ENCODE measurements around the gene GEMIN4. TPM values are rescaled to one million over a fixed set of nuclear protein-coding genes. Genes with fewer than 3 reads are reported as not detected.
"Not testable (repeated sequence)": the region's sequence is repeated elsewhere in the genome, so short reads cannot be mapped to it uniquely, and the experiment has no call there.

Gene GEMIN4
- total RNA-seq, 2 experiments from 2014 or later = 68.7 to 69.3 TPM

GRCh38 chr17:789160-789840 is 37.2 kb upstream of the GEMIN4 start:
- no peak for DNase-seq
- no peaks in the 10 kb centered on the region for H3K27me3 Mint-ChIP-seq
- H3K9me3 Mint-ChIP-seq = no peaks in the 10 kb centered on the region
- H3K4me3 Mint-ChIP-seq = no peak overlapping the region
- H3K4me1 Mint-ChIP-seq = peaks cover 14% of the 10 kb centered on the region
- H3K27ac Mint-ChIP-seq = no peak overlapping the region
- peaks cover 17% of the 10 kb centered on the region for H3K36me3 Mint-ChIP-seq

GRCh38 chr17:788551-788950 is 36.5 kb upstream of the GEMIN4 start:
- Mint-ChIP-seq H3K36me3 (peaks cover 22% of the 10 kb centered on the region), H3K4me1 (peaks cover 21% of the 10 kb centered on the region), H3K9me3 (no peaks in the 10 kb centered on the region), H3K27ac (no peak overlapping the region), H3K4me3 (no peak overlapping the region), H3K27me3 (no peaks in the 10 kb centered on the region)
- DNase-seq = no peak

- no peaks in the 10 kb centered on the region for H3K9me3 Mint-ChIP-seq
- H3K4me3 Mint-ChIP-seq = no peak overlapping the region
- no peaks in the 10 kb centered on the region for H3K27me3 Mint-ChIP-seq
- H3K4me1 Mint-ChIP-seq = peaks cover 27% of the 10 kb centered on the region
- DNase-seq = no peak
- peaks cover 27% of the 10 kb centered on the region for H3K36me3 Mint-ChIP-seq
- no peak overlapping the region for H3K27ac Mint-ChIP-seq
These were observed 35.7 kb upstream of the GEMIN4 start for GRCh38 chr17:787641-788221.

- peaks cover 20% of the 10 kb centered on the region for H3K36me3 Mint-ChIP-seq
These were observed 33.8 kb upstream of the GEMIN4 start for GRCh38 chr17:785901-786300.

GRCh38 chr17:784143-784542 is 32.1 kb upstream of the GEMIN4 start:
- H3K27me3 Mint-ChIP-seq = no peaks in the 10 kb centered on the region
- peaks cover 20% of the 10 kb centered on the region for H3K36me3 Mint-ChIP-seq
- H3K4me3 Mint-ChIP-seq = peak overlapping the region; percentile 96
- H3K27ac Mint-ChIP-seq = peak overlapping the region; percentile 17
- no peaks in the 10 kb centered on the region for H3K9me3 Mint-ChIP-seq
- H3K4me1 Mint-ChIP-seq = peaks cover 34% of the 10 kb centered on the region
- no peak for DNase-seq

More at GRCh38 chr17:785901-786300, 33.8 kb upstream of the GEMIN4 start:
- H3K27ac Mint-ChIP-seq, DNase-seq, H3K27me3 Mint-ChIP-seq, H3K9me3 Mint-ChIP-seq, H3K4me3 Mint-ChIP-seq: not testable (repeated sequence)
- H3K4me1 Mint-ChIP-seq = peaks cover 30% of the 10 kb centered on the region

- peak within 1 kb of the TSS; percentile 97 for H3K27ac Mint-ChIP-seq
- peak; percentile 95 for DNase-seq
- peak within 1 kb of the TSS; percentile 96 for H3K4me3 Mint-ChIP-seq
- peaks cover 40% of the 10 kb centered on the region for H3K4me1 Mint-ChIP-seq
- H3K9me3 Mint-ChIP-seq = no peaks in the 10 kb centered on the region
- H3K27me3 Mint-ChIP-seq = no peaks in the 10 kb centered on the region
- H3K36me3 Mint-ChIP-seq = peaks cover 18% of the 10 kb centered on the region
These were observed 30.0 kb upstream of the GEMIN4 start, which contains the start of the genes GLOD4 and MRM3 for GRCh38 chr17:781805-782731. TSS of gene GLOD4 (minus strand) at chr17:782280. CDS start at chr17:782255, 25 bp downstream. TSS of gene MRM3 (plus strand) at chr17:782353. CDS start at chr17:782379, 26 bp downstream.

- Mint-ChIP-seq H3K27me3 (no peaks in the 10 kb centered on the region), H3K27ac (no peak overlapping the region), H3K4me1 (peaks cover 36% of the 10 kb centered on the region), H3K36me3 (peaks cover 37% of the 10 kb centered on the region), H3K4me3 (no peak overlapping the region), H3K9me3 (no peaks in the 10 kb centered on the region)
- no peak for DNase-seq
These were observed 26.0 kb upstream of the GEMIN4 start for GRCh38 chr17:778096-778495.

GRCh38 chr17:774313-774584 is 22.2 kb upstream of the GEMIN4 start:
- Mint-ChIP-seq H3K4me1 (peaks cover 31% of the 10 kb centered on the region), H3K27ac (peak overlapping the region; percentile 86), H3K27me3 (no peaks in the 10 kb centered on the region), H3K4me3 (peak overlapping the region; percentile 5), H3K9me3 (no peaks in the 10 kb centered on the region), H3K36me3 (peaks cover 47% of the 10 kb centered on the region)
- no peak for DNase-seq

GRCh38 chr17:773467-774312 is 21.6 kb upstream of the GEMIN4 start:
- Mint-ChIP-seq H3K4me1 (peaks cover 29% of the 10 kb centered on the region), H3K36me3 (peaks cover 51% of the 10 kb centered on the region), H3K9me3 (no peaks in the 10 kb centered on the region), H3K27ac (peak overlapping the region; percentile 86), H3K4me3 (peak overlapping the region; percentile 5), H3K27me3 (no peaks in the 10 kb centered on the region)
- DNase-seq = peak; percentile 33

GRCh38 chr17:773016-773415 is 21.0 kb upstream of the GEMIN4 start:
- Mint-ChIP-seq H3K27me3 (no peaks in the 10 kb centered on the region), H3K36me3 (peaks cover 52% of the 10 kb centered on the region), H3K4me1 (peaks cover 25% of the 10 kb centered on the region), H3K4me3 (no peak overlapping the region), H3K9me3 (no peaks in the 10 kb centered on the region), H3K27ac (no peak overlapping the region)
- no peak for DNase-seq

- no peaks in the 10 kb centered on the region for H3K27me3 Mint-ChIP-seq
- no peak for DNase-seq
- no peak overlapping the region for H3K4me3 Mint-ChIP-seq
- no peak overlapping the region for H3K27ac Mint-ChIP-seq
- peaks cover 33% of the 10 kb centered on the region for H3K36me3 Mint-ChIP-seq
- no peaks in the 10 kb centered on the region for H3K9me3 Mint-ChIP-seq
- no peaks in the 10 kb centered on the region for H3K4me1 Mint-ChIP-seq
These were observed 15.0 kb upstream of the GEMIN4 start for GRCh38 chr17:767076-767475.

- Mint-ChIP-seq H3K36me3 (peaks cover 28% of the 10 kb centered on the region), H3K27me3 (no peaks in the 10 kb centered on the region), H3K9me3 (no peaks in the 10 kb centered on the region), H3K27ac (no peak overlapping the region), H3K4me3 (no peak overlapping the region), H3K4me1 (no peaks in the 10 kb centered on the region)
- DNase-seq = no peak
These were observed 8.3 kb upstream of the GEMIN4 start for GRCh38 chr17:760371-760770.

GRCh38 chr17:759964-760363 is 7.9 kb upstream of the GEMIN4 start:
- Mint-ChIP-seq H3K9me3 (no peaks in the 10 kb centered on the region), H3K27me3 (no peaks in the 10 kb centered on the region), H3K4me3 (no peak overlapping the region), H3K27ac (no peak overlapping the region), H3K36me3 (peaks cover 24% of the 10 kb centered on the region), H3K4me1 (no peaks in the 10 kb centered on the region)
- no peak for DNase-seq

- not testable (repeated sequence) for H3K27ac Mint-ChIP-seq, H3K4me1 Mint-ChIP-seq, H3K4me3 Mint-ChIP-seq, H3K27me3 Mint-ChIP-seq, H3K9me3 Mint-ChIP-seq, DNase-seq
- H3K36me3 Mint-ChIP-seq = peaks cover 21% of the 10 kb centered on the region
These were observed 4.0 kb upstream of the GEMIN4 start for GRCh38 chr17:756010-756567.
